GM12874 (cell line): ENCODE measurements around the gene PAM.

Experiments used
- CTCF ChIP-seq: IDR thresholded peaks from 2 replicates; pipeline ENCODE4 v1.5.1; 2011; ENCODE audit warnings: low read depth, mild to moderate bottlenecking, control low read depth, low read length, moderate library complexity; ENCODE audit not compliant: insufficient read depth

PAM gene

GRCh38 chr5:102771435-102771834, 16.3 kb downstream of the PAM start:
- TF ChIP-seq CTCF = no peak

- TF ChIP-seq CTCF = no peak
Observed at GRCh38 chr5:102772273-102772672, 17.2 kb downstream of the PAM start.

- TF ChIP-seq CTCF = no peak
Observed at GRCh38 chr5:102773133-102773532, 18.0 kb downstream of the PAM start.

GRCh38 chr5:102777099-102777498, 22.0 kb downstream of the PAM start:
- no peak for TF ChIP-seq CTCF

GRCh38 chr5:102778478-102778877, 23.4 kb downstream of the PAM start:
- no peak for TF ChIP-seq CTCF

GRCh38 chr5:102781359-102781758, 26.3 kb downstream of the PAM start:
- no peak for TF ChIP-seq CTCF

GRCh38 chr5:102781786-102782185, 26.7 kb downstream of the PAM start:
- no peak for TF ChIP-seq CTCF
